ENCODE results near the gene FAIM2.

The FAIM2 gene

DNA sequence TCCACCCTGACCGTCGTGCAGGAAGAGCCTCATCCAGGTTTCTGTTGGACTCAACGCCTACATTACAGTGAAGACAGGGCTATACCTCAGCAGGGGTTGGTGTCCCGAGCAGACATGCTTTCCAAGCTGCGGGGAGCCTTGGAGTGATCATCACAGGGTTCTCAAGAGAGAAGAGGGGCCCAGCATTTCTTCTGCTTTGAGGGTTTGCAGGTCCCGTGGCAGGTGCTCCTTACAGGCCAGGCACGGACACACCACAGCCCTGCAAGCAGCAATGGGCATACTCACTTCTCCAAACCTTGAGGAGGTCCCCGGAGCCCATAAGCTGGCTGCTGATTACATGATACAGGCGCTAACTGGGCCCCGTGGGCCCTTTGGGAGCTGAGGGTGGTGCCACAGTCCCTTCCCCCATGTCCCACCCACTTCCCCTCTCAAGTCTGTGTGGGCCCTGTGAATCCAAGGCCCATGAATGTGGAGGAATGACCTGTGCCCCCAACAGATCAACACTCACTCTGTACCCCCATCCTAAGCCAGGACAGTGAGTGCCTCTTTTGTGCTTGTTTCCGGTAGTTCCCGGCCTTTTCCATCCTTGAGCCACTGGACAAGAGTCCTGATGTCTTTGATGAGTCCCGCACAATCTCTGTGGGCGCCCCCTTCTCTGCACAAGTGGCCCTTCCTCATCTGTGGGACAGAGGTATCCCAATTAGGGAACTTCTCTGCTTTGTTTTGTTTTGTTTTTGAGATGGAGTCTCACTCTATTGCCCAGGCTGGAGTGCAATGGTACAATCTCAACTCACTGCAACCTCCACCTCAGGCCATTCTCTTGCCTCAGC, 47.9 kb upstream of the FAIM2 start:
- ChIA-PET CTCF (interaction anchor here (1.9 to 2.5 kb wide), 2 partner anchors 15 to 85 kb away, joined by 6 to 9 read pairs; no protein-coding TSS in a partner anchor), POLR2A (no interaction called here)
- H3K36me3 ChIP-seq (ENCODE audit: control insufficient read depth in 2 of 2, insufficient read depth in 1 of 2, low read length in 2 of 2), result no peaks in the 10 kb centered on the region
- no peak overlapping the region for H3K4me3 ChIP-seq (ENCODE audit: low read depth, low read length)
- no peaks in the 10 kb centered on the region for H3K4me1 ChIP-seq (ENCODE audit: control insufficient read depth, insufficient read depth, low read length)
- no peak overlapping the region for H3K27ac ChIP-seq (ENCODE audit: extremely low read depth, low read depth, low read length)
- TF ChIP-seq ZNF561 (tag by site-specific recombination; IDR thresholded peaks at IDR 0.05; ENCODE audit: borderline replicate concordance) (no peak), ZNF426 (tag by site-specific recombination; IDR thresholded peaks at IDR 0.05) (no peak), PRDM1 (tag by site-specific recombination; IDR thresholded peaks at IDR 0.05) (no peak), ZNF121 (tag by site-specific recombination; IDR thresholded peaks at IDR 0.05) (peak; percentile 22; the same call in 1 of the 2 replicates), GLI2 (tag by site-specific recombination; IDR thresholded peaks at IDR 0.05; ENCODE audit: borderline replicate concordance, low read depth) (no peak), ZNF558 (tag by site-specific recombination; IDR thresholded peaks at IDR 0.05) (no peak)
- TF ChIP-seq, protein P1, sequence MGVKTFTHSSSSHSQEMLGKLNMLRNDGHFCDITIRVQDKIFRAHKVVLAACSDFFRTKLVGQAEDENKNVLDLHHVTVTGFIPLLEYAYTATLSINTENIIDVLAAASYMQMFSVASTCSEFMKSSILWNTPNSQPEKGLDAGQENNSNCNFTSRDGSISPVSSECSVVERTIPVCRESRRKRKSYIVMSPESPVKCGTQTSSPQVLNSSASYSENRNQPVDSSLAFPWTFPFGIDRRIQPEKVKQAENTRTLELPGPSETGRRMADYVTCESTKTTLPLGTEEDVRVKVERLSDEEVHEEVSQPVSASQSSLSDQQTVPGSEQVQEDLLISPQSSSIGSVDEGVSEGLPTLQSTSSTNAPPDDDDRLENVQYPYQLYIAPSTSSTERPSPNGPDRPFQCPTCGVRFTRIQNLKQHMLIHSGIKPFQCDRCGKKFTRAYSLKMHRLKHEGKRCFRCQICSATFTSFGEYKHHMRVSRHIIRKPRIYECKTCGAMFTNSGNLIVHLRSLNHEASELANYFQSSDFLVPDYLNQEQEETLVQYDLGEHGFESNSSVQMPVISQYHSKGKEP (tag by site-specific recombination; IDR thresholded peaks at IDR 0.05), result no peak
- TF ChIP-seq, protein P2, sequence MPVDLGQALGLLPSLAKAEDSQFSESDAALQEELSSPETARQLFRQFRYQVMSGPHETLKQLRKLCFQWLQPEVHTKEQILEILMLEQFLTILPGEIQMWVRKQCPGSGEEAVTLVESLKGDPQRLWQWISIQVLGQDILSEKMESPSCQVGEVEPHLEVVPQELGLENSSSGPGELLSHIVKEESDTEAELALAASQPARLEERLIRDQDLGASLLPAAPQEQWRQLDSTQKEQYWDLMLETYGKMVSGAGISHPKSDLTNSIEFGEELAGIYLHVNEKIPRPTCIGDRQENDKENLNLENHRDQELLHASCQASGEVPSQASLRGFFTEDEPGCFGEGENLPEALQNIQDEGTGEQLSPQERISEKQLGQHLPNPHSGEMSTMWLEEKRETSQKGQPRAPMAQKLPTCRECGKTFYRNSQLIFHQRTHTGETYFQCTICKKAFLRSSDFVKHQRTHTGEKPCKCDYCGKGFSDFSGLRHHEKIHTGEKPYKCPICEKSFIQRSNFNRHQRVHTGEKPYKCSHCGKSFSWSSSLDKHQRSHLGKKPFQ (tag by site-specific recombination; IDR thresholded peaks at IDR 0.05), result no peak
- no peaks in the 10 kb centered on the region for H3K9me3 ChIP-seq (ENCODE audit: control insufficient read depth, insufficient read depth, low read depth, low read length)

DNA sequence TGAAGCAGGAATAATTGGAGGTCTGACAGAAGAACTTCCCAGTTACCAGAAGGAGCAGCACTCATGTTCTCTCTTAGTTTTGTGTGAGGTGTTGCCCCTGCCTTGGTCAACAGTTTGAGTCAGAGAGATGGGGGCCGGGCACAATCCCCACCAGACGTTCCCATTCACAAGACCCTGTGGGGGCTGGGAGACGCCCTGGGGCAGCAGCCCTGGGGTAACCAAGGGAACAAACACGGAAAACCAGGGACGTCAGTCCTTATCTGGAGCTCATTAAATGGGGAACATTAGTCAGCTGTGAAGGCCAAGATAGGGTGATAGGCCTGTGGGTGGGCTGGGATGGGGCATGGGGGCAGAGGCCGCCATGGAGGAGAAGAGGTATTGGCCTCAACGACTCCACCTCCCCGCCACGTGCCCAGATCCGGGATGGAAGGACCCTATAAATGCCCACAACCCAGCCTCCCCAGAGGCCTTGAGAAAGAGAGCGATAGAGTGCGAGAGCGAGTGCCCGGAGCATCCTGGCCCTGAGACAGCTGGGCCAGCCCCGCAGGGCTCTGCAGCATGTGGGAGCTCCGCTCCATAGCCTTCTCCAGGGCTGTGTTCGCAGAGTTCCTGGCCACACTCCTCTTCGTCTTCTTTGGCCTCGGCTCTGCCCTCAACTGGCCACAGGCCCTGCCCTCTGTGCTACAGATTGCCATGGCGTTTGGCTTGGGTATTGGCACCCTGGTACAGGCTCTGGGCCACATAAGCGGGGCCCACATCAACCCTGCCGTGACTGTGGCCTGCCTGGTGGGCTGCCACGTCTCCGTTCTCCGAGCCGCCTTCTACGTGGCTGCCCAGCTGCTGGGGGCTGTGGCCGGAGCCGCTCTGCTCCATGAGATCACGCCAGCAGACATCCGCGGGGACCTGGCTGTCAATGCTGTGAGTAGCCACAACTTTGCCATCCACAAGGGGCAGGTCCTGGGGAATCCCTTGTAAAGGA, 46.9 kb upstream of the FAIM2 start, which contains the start of gene AQP2:
TSS of gene AQP2 (plus strand) at position 465 of the 979 bp plus-strand sequence. CDS start at position 559, 94 bp downstream.
- H3K4me3 ChIP-seq (ENCODE audit: low read depth, low read length), result no peak within 1 kb of the TSS
- POLR2A ChIA-PET, result interaction anchor here (0.6 kb wide), 1 partner anchor 45 kb away, joined by 10 read pairs; no protein-coding TSS in a partner anchor
- H3K36me3 ChIP-seq (ENCODE audit: control insufficient read depth in 2 of 2, insufficient read depth in 1 of 2, low read length in 2 of 2), result no peaks in the 10 kb centered on the region
- CTCF ChIA-PET, result interaction anchor here (1.4 to 2.5 kb wide), 4 partner anchors 8 to 120 kb away, joined by 4 to 9 read pairs (median 5); no protein-coding TSS in a partner anchor
- no peaks in the 10 kb centered on the region for H3K4me1 ChIP-seq (ENCODE audit: control insufficient read depth, insufficient read depth, low read length)
- H3K27ac ChIP-seq (ENCODE audit: extremely low read depth, low read depth, low read length), result no peak within 1 kb of the TSS
- no peaks in the 10 kb centered on the region for H3K9me3 ChIP-seq (ENCODE audit: control insufficient read depth, insufficient read depth, low read depth, low read length)
- no peak for TF ChIP-seq ZNF426 (tag by site-specific recombination; IDR thresholded peaks at IDR 0.05)
- TF ChIP-seq, protein P3, sequence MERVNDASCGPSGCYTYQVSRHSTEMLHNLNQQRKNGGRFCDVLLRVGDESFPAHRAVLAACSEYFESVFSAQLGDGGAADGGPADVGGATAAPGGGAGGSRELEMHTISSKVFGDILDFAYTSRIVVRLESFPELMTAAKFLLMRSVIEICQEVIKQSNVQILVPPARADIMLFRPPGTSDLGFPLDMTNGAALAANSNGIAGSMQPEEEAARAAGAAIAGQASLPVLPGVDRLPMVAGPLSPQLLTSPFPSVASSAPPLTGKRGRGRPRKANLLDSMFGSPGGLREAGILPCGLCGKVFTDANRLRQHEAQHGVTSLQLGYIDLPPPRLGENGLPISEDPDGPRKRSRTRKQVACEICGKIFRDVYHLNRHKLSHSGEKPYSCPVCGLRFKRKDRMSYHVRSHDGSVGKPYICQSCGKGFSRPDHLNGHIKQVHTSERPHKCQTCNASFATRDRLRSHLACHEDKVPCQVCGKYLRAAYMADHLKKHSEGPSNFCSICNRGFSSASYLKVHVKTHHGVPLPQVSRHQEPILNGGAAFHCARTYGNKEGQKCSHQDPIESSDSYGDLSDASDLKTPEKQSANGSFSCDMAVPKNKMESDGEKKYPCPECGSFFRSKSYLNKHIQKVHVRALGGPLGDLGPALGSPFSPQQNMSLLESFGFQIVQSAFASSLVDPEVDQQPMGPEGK (tag by site-specific recombination; IDR thresholded peaks at IDR 0.05), result no peak
- TF ChIP-seq, protein P4, sequence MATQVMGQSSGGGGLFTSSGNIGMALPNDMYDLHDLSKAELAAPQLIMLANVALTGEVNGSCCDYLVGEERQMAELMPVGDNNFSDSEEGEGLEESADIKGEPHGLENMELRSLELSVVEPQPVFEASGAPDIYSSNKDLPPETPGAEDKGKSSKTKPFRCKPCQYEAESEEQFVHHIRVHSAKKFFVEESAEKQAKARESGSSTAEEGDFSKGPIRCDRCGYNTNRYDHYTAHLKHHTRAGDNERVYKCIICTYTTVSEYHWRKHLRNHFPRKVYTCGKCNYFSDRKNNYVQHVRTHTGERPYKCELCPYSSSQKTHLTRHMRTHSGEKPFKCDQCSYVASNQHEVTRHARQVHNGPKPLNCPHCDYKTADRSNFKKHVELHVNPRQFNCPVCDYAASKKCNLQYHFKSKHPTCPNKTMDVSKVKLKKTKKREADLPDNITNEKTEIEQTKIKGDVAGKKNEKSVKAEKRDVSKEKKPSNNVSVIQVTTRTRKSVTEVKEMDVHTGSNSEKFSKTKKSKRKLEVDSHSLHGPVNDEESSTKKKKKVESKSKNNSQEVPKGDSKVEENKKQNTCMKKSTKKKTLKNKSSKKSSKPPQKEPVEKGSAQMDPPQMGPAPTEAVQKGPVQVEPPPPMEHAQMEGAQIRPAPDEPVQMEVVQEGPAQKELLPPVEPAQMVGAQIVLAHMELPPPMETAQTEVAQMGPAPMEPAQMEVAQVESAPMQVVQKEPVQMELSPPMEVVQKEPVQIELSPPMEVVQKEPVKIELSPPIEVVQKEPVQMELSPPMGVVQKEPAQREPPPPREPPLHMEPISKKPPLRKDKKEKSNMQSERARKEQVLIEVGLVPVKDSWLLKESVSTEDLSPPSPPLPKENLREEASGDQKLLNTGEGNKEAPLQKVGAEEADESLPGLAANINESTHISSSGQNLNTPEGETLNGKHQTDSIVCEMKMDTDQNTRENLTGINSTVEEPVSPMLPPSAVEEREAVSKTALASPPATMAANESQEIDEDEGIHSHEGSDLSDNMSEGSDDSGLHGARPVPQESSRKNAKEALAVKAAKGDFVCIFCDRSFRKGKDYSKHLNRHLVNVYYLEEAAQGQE (tag by site-specific recombination; IDR thresholded peaks at IDR 0.05), result no peak
- no peak for TF ChIP-seq SETDB1 (IDR thresholded peaks at IDR 0.05; ENCODE audit: insufficient read length, low read length)
- TF ChIP-seq TCF7L2 (IDR thresholded peaks at IDR 0.05; ENCODE audit: borderline replicate concordance, low read depth, low read length), result no peak
- TF ChIP-seq YY2 (tag by site-specific recombination; IDR thresholded peaks at IDR 0.05), result no peak
- no peak for TF ChIP-seq ZNF777 (tag by site-specific recombination; IDR thresholded peaks at IDR 0.05; ENCODE audit: borderline replicate concordance)
- no peak for TF ChIP-seq ZNF514 (tag by site-specific recombination; IDR thresholded peaks at IDR 0.05)
- TF ChIP-seq ZNF223 (tag by site-specific recombination; IDR thresholded peaks at IDR 0.05), result no peak
- no peak for TF ChIP-seq ZNF792 (tag by site-specific recombination; IDR thresholded peaks at IDR 0.05)
- TF ChIP-seq, protein P5, sequence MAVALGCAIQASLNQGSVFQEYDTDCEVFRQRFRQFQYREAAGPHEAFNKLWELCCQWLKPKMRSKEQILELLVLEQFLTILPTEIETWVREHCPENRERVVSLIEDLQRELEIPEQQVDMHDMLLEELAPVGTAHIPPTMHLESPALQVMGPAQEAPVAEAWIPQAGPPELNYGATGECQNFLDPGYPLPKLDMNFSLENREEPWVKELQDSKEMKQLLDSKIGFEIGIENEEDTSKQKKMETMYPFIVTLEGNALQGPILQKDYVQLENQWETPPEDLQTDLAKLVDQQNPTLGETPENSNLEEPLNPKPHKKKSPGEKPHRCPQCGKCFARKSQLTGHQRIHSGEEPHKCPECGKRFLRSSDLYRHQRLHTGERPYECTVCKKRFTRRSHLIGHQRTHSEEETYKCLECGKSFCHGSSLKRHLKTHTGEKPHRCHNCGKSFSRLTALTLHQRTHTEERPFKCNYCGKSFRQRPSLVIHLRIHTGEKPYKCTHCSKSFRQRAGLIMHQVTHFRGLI (tag by site-specific recombination; IDR thresholded peaks at IDR 0.05), result no peak

Data from HEK293 (cell line).